ENCODE measurements around the gene USP34.
"Not testable (repeated sequence)": the region's sequence is repeated elsewhere in the genome, so short reads cannot be mapped to it uniquely, and the experiment has no call there.

The USP34 gene

DNA sequence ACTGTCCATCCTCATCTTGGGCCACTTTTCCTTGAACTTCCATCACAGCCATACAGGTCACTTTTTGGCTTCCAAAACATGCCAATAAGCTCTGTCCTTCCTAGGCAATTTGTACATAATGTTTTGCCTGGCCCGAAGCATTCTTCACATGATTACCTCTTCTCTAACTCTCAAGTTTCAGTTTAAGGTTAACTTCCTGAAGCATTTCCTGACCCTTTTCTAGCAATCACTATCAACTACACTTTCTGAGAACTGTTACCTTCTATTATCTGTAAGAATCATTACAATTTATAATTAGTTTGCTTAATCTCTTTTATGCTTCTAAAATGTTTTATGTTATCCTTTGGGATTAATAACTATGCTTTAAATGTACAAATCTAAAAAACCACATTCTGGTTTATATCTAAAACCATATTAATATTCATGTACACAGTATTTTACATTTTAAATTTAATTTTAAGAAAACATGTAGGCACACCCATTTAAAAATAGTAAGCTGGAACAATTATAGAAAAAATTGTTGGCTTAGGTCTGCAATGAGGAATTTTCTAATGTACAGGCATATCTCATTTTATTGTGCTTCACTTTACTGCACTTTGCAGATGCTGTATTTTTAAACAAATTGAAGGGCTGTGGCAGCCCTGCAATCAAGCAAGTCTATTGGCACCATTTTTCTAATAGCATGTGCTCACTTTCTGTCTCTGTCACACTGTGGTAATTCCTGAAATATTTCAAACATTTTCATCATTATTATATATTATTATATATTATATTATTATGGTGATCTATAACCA, 232.5 kb downstream of the USP34 start:
- in situ Hi-C loops (cut with HindIII; ENCODE audit: low pct_ligation_motif_present, low pct_unique_long_range_greater_than_20kb, low sequenced_read_pairs), result no loop called here
- DNase-seq, result no peak

DNA sequence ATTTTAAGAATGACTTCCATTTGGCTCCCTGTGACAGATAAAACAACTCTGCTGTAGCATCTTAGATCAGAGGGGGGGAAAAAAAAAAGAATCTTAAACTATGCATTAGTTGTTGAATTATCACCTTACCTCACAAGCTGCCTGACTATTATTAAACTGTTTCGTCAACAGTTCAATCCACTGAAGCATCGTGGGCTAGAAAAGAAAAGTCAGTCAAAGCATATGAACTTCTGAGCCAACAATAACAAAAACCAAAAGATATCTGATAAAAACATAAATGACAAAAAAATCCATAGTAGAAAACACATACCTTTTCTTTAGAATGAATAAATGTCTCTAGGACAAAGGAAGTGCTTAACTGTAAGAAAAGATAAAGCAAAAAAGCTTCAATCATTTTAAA, 235.2 kb downstream of the USP34 start:
- no peak for DNase-seq
- in situ Hi-C loops (cut with HindIII; ENCODE audit: low pct_ligation_motif_present, low pct_unique_long_range_greater_than_20kb, low sequenced_read_pairs), result no loop called here

DNA sequence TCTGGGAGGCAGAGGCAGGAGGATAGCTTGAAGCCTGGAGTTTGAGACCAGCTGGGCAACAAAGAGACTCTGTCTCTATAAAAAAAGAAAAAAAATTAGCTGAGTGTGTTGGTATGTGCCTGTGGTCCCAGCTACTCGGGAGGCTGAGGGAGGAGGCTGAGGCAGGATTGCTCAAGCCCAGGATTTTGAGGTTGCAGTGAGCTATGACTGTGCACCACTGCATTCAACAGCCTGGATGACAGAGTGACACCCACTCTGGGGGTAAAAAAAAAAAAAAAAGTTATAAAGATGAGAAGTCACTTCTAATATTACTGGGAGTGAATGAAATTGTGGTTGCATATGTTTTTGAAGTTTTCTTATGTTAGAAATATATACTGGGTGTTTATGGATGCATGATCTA, 237.3 kb downstream of the USP34 start:
- no peak for DNase-seq
- in situ Hi-C loops (cut with HindIII; ENCODE audit: low pct_ligation_motif_present, low pct_unique_long_range_greater_than_20kb, low sequenced_read_pairs), result no loop called here

DNA sequence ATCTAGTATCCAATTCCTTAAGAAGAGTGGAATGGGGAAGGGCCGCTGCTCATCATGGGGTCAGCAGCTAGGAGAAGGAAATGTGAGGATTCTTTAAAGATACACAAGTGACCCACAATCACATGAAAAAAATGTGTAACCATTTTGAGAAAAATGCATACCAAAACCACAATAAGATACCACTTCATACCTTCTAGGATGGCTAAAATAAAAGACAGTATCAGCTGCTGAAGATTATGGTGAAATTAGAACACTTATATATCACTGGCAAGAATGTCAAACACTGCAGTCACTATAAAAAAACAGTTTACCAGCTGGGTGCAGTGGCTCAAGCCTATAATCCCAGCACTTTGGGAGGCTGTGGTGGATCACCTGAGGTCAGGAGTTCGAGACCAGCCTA, 241.0 kb downstream of the USP34 start:
- in situ Hi-C loops (cut with HindIII; ENCODE audit: low pct_ligation_motif_present, low pct_unique_long_range_greater_than_20kb, low sequenced_read_pairs), result no loop called here
- no peak for DNase-seq

DNA sequence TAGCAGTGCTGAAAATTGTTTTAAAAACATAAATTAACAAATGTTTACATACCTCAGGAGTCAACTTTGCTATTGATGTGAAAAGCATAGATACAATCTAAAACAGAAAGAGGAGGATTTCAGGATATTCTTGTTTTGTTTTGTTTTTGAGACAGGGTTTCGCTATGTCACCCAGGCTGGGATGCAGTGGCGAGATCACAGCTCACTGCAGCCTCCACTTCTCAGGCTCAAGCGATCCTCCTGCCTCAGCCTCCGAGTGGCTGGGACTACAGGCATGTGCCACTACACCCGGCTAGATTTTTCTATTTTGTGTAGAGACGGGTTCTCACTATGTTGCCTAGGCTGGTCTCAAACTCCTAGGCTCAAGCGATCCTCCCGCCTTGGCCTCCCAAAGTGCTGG, 248.3 kb downstream of the USP34 start:
- in situ Hi-C loops (cut with HindIII; ENCODE audit: low pct_ligation_motif_present, low pct_unique_long_range_greater_than_20kb, low sequenced_read_pairs), result no loop called here
- DNase-seq, result no peak

DNA sequence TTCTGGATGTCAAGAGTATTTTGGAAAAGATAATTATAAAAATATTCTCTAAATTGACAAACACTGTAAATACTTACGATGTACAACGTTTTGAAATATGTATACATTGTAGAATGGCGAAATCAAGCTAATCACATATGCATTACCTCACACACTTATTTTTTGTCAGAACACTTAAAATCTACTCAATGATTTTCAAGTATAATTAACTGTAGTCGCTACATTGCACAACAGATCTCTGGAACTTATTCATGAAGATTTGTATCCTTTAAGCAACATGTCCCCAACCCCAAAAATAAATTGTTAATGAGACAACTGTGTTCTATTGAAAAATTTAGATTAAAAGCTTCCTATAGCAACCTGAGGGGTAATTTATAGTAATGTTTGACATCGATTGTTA, 249.1 kb downstream of the USP34 start:
- in situ Hi-C loops (cut with HindIII; ENCODE audit: low pct_ligation_motif_present, low pct_unique_long_range_greater_than_20kb, low sequenced_read_pairs), result no loop called here
- no peak for DNase-seq

DNA sequence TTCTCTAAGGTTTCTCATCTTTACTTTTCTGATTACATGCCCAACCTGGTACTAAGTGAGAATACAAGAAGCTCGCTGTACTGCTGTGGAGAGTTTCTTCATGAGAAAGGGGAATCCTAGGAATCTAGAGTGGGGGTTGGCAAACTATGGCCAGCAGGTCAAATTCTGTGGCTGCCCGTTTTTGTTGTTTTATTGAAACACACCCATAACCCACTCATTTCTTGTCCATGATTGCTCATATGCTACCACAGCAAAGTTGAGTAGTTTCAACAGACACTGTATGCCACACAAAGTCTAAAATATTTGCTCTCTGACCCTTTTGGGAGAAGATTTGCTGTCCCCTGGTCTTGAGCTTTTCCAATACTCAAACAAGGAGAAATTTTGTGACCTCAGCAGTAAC, 250.1 kb downstream of the USP34 start:
- in situ Hi-C loops (cut with HindIII; ENCODE audit: low pct_ligation_motif_present, low pct_unique_long_range_greater_than_20kb, low sequenced_read_pairs), result no loop called here
- no peak for DNase-seq

DNA sequence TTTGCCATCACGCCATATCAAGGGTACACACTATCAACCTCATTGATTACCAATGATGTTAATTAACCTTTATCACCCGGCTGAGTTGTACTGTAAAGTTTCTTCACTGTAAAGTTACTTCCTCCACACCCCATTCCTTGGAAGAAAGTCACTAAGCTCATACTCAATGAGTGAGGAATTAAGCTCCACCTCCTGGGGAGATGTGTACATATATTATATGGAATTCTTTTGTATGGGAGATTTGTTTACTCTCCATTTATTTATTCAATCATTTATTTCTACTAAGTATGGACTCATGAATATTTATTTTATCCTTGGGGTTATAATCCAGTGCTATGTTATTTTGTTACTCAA, 252.1 kb downstream of the USP34 start:
- no peak for DNase-seq
- in situ Hi-C loops (cut with HindIII; ENCODE audit: low pct_ligation_motif_present, low pct_unique_long_range_greater_than_20kb, low sequenced_read_pairs), result no loop called here

DNA sequence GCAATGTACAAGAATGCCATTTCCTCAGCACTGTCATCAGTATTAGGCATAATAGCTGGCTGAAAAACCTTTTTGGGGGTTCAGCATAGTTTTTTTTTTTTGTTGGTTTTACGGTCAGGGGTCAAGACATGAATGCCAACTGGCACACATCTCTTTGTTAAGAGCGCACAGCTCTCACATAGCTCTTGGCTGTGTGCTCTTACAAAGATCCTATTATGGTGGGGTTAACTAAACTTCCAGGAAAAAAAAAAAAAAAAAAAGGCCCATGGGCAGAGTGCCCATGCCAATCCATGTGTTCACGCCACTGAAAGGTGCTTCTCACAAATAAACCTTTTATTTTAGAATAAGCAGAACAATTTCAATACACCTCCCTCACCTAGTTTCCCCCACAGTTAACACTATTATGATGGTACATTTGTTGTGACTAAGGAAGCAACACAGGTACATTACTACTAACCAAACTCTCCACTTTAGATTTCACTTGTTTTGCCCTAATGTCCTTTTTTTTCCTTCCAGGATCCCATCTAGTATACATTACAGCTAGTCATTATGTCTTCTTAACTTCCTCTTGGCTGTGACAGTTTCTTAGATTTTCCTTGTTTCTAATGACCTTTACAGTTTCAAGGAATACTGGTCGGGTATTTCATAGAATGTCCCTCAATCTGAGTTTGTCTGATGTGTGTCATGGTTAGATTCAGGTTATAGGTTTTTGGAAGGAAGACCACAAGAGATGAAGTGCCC, 252.6 kb downstream of the USP34 start:
- DNase-seq, result no peak
- in situ Hi-C loops (cut with HindIII; ENCODE audit: low pct_ligation_motif_present, low pct_unique_long_range_greater_than_20kb, low sequenced_read_pairs), result no loop called here

DNA sequence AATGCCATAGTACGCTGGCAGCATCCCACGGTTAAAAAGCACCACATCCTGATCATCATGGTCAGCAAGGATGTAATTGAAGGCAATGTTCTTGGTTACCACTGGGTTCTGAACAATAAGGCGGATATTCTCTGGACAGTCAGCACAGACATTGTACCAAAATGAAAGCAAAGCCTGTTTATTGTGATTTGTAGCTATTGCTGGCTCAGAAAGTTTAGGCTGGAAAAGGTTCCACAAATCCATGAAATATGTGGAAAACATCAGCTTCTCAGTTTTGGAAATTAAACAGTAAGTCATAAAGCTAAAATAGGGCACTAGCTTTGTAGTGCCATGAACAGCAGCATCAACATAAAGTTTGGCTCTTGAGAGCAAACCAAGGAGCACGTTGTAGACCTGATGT, 256.7 kb downstream of the USP34 start:
- DNase-seq, result no peak
- in situ Hi-C loops (cut with HindIII; ENCODE audit: low pct_ligation_motif_present, low pct_unique_long_range_greater_than_20kb, low sequenced_read_pairs), result no loop called here

DNA sequence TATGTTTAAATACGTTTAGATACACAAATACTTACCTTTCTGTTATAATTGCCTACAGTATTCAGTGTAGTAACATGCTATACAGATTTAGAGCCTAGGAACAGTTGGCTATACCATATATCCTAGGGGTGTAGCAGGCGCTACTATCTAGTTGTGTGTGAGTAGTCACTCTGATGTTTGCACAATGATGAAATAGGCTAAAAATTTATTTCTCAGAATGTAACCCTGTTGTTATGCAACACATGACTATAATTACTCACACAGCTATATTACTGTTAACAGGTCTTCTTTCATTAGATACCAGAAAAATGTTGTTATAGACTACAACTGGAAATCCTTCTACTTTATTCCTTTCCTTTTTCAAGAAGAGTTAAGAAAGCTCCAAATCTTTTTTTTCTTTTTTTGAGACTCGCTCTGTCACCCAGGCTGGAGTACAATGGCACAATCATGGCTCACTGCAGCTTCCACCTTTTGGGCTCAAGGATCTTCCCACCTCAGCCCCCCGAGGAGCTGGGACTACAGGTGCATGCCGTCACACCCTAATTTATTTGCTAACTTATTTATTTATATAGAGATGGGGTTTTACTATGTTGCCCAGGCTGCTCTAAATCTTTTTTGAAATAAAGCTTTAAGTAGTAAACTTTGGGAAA, 260.4 kb downstream of the USP34 start:
- no peak for DNase-seq
- in situ Hi-C loops (cut with HindIII; ENCODE audit: low pct_ligation_motif_present, low pct_unique_long_range_greater_than_20kb, low sequenced_read_pairs), result no loop called here

DNA sequence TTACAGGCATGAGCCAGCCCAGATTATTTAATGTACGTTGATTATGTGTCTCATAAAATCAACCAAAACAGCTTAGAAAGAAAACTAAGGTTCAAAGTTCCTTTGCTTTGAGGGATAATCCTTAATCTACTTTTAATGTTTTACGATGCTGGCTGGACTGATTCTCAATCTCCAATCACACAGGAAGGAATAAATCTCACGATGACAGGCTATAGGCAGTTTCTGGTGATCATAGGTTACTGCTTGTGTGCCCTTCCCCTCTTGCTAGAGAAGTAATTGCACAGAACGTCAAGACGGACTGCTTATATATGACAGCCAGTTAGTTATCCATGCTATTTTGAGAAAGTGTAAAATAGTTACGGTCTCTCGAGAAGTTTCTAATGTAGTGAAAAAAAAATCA, 265.8 kb downstream of the USP34 start:
- DNase-seq, result no peak
- in situ Hi-C loops (cut with HindIII; ENCODE audit: low pct_ligation_motif_present, low pct_unique_long_range_greater_than_20kb, low sequenced_read_pairs), result no loop called here

DNA sequence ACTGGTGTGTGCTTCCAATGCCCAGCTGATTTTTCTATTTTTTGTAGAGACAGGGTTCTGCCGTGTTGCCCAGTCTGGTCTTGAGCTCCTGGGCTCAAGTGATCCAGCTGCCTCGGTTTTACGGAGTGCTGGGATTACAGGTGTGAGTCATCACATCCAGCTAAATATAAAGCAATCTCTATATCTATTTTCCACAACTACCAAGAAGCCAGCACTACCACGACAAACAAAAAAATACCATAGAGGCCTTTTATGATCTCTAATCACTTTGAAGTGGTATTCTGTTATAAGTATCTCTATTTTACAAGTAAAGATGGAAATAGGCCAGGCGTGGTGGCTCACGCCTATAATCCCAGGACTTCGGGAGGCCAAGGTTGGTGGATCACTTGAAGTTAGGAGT, 274.2 kb downstream of the USP34 start:
- in situ Hi-C loops (cut with HindIII; ENCODE audit: low pct_ligation_motif_present, low pct_unique_long_range_greater_than_20kb, low sequenced_read_pairs), result no loop called here
- no peak for DNase-seq

DNA sequence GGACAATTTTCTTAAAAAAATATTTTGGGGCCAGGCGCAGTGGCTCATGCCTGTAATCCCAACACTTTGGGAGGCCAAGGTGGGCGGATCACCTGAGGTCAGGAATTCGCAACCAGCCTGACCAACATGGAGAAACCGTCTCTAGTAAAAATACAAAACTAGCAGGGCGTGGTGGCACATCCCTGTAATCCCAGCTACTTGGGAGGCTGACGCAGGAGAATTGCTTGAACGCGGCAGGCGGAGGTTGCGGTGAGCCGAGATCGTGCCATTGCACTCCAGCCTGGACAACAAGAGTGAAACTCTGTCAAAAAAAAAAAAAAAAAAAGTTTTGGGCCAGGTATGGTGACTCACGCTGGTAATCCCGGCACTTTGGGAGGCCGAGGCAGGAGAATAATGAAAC, 276.2 kb downstream of the USP34 start:
- DNase-seq; in situ Hi-C loops (cut with HindIII; ENCODE audit: low pct_ligation_motif_present, low pct_unique_long_range_greater_than_20kb, low sequenced_read_pairs): not testable (repeated sequence)

DNA sequence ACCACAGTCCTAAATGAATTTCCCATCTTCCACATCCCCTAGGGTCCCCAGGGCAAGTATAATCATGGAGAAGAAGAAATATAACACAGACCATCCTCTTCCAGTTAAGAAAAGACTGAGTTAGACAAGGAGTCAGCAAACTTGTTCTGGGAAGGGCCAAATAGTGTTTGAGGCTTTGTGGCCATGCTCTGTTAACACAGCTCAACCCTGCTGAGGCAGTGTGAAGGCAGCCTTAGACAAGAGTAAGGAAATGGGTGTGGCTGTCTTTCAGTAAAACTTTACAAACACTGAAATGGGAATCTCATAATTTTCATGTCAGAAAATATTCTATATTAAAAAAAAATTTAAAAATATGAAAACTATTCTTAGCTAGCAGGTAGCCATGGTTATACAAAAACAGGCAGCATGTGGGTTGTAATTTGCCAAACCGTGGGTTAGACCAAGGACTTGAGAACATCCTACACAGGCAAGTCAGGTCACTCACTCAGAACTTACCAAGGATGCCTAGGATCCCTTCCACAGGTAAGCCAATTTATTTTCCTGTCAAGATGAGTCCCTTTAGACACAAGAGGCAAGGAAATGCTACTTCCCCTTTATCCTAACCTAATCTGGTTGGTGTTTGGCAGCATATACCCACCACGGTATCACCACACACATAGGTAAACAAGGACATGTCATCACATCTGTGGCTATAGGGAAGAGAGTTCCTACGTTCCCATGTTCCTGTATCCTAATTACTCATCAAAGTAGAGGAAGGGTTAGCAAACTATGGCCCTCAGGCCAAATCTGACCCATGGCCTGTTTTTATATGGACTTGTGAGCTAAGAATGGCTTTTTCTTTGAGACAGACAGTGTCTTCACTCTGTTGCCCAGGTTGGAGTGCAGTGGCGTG, 277.0 kb downstream of the USP34 start:
- in situ Hi-C loops (cut with HindIII; ENCODE audit: low pct_ligation_motif_present, low pct_unique_long_range_greater_than_20kb, low sequenced_read_pairs), result no loop called here
- no peak for DNase-seq

DNA sequence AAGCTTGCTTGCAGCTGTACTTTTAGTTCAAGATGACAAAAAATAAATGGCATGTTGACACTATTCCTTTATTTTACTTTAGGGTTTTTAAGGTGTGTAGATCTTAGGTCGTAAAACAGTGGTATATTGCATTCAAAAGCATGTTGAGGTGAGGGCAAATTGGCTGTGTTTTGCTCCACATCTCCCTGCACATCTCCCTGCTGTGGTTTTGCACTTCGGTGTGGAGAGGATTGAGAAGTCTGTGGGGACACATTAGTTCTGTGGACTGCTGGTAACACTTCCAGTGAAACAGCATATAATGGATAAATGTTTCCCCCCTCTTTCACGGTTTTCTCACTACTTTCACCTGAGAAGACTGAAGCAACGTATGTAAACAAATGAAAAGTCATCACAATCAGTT, 283.8 kb downstream of the USP34 start:
- in situ Hi-C loops (cut with HindIII; ENCODE audit: low pct_ligation_motif_present, low pct_unique_long_range_greater_than_20kb, low sequenced_read_pairs), result no loop called here
- no peak for DNase-seq

DNA sequence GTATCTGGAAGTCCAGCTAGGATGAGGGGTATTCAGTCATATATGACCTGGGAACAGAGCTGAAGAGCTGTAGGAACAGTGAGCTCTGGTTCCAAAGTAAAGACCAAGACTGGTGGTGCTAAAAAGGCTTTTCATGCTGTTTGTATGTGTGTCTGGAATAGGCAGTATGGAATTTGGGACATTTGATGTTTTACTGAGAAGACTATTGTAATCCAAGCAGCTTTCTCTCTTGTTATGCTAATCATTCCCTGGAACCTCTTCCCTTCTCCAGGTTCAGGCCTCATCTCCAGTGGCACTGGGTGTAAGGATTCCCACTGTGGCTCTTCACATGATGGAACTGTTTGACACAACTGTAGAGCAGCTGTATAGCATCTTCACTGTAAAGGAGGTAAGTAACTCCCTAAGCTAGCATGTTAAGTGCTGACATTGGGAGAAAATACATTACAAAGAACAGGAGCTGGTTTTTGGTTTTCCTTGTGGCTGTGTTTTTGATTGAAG, 285.6 kb downstream of the USP34 start:
- DNase-seq, result no peak
- in situ Hi-C loops (cut with HindIII; ENCODE audit: low pct_ligation_motif_present, low pct_unique_long_range_greater_than_20kb, low sequenced_read_pairs), result no loop called here

DNA sequence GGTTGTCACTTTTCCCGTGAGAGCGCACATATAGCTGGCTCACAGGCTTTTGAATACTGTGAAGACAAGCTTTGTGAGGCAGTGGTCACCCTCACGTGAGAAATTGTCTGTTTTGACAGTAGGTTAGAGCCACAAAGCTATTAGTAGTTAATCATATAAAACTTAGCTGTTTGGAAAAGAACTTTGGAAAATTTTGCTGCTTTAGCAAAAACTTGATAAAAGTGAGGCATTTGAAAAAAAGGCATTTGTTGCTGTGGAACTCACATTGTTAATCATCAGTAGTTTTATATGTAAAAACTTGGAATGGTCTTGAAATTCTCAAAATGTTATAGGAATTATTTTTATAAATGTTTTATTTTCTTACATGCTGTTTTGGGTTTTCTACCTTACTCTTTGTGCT, 286.6 kb downstream of the USP34 start:
- in situ Hi-C loops (cut with HindIII; ENCODE audit: low pct_ligation_motif_present, low pct_unique_long_range_greater_than_20kb, low sequenced_read_pairs), result no loop called here
- DNase-seq, result no peak

DNA sequence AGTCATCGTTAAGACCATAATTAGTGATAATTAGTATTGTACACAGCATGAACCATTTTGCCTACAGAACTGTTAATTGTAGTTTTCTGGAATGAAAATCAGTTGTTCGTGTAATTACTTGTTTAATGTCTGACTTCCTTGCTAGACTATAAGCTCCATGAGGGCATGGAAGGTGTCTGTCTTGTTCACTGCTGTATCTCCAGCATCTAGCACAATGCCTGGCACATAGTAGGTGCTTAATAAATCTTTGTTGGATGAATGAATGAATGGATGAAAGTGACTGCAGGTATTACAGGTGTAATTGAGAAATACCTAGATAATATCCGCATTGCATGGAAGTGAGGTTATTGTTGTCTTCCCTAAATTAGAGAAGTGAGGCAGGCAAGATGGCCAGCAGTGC, 287.1 kb downstream of the USP34 start:
- in situ Hi-C loops (cut with HindIII; ENCODE audit: low pct_ligation_motif_present, low pct_unique_long_range_greater_than_20kb, low sequenced_read_pairs), result no loop called here
- DNase-seq, result no peak
